Trophoblast cell (in vitro differentiated cells and primary cell): ENCODE data around the gene CPA4.

ENCODE experiments used
- DNase-seq, 2 donors: peaks; one replicate each; pipeline ENCODE4 v3.0.0-alpha.2; 2016
- H2AFZ ChIP-seq: 2 replicates; pipeline ENCODE4 v1.6.1; 2013; ENCODE audit warnings: low read length, moderate library complexity, mild to moderate bottlenecking; ENCODE audit not compliant: insufficient read depth, poor library complexity
- H2AK5ac ChIP-seq: 2 replicates; pipeline ENCODE4 v1.6.1; 2013; ENCODE audit warnings: mild to moderate bottlenecking, low read length
- H2BK120ac ChIP-seq: 2 replicates; pipeline ENCODE4 v1.6.1; 2013; ENCODE audit warnings: low read length, mild to moderate bottlenecking, moderate library complexity; ENCODE audit not compliant: insufficient read depth, poor library complexity
- H2BK12ac ChIP-seq: 2 replicates; pipeline ENCODE4 v1.6.1; 2013; ENCODE audit warnings: mild to moderate bottlenecking, low read length, moderate library complexity
- H2BK5ac ChIP-seq: 2 replicates; pipeline ENCODE4 v1.6.1; 2013; ENCODE audit warnings: low read length, low read depth, moderate library complexity, mild to moderate bottlenecking; ENCODE audit not compliant: poor library complexity
- H3K14ac ChIP-seq: 2 replicates; pipeline ENCODE4 v1.6.1; 2013; ENCODE audit warnings: mild to moderate bottlenecking, low read length
- H3K18ac ChIP-seq: 2 replicates; pipeline ENCODE4 v1.6.1; 2013; ENCODE audit warnings: mild to moderate bottlenecking, low read length
- H3K23ac ChIP-seq: 2 replicates; pipeline ENCODE4 v1.6.1; 2013; ENCODE audit warnings: low read length
- H3K27ac ChIP-seq: 2 replicates; pipeline ENCODE4 v1.5.1; 2013; ENCODE audit warnings: low read depth, mild to moderate bottlenecking, inconsistent platforms, low read length, moderate library complexity
- H3K27me3 ChIP-seq: 2 replicates; pipeline ENCODE4 v1.6.1; 2013; ENCODE audit warnings: inconsistent platforms, mild to moderate bottlenecking, low read length, moderate library complexity; ENCODE audit not compliant: insufficient read depth
- H3K36me3 ChIP-seq, 2 experiments: 1 replicate in 1 of 2; 2 replicates in 1 of 2; pipeline ENCODE4 v1.6.1; 2013; ENCODE audit warnings: low read length in 2 of 2, mild to moderate bottlenecking in 2 of 2, moderate library complexity in 1 of 2; ENCODE audit not compliant: insufficient read depth in 2 of 2, control insufficient read depth in 1 of 2
- H3K4ac ChIP-seq: 2 replicates; pipeline ENCODE4 v1.6.1; 2013; ENCODE audit warnings: low read depth, mild to moderate bottlenecking, low read length, moderate library complexity
- H3K4me1 ChIP-seq, 2 experiments: 1 replicate in 1 of 2; 2 replicates in 1 of 2; pipeline ENCODE4 v1.6.1; 2013; ENCODE audit warnings: low read length in 2 of 2, mild to moderate bottlenecking in 2 of 2, moderate library complexity in 1 of 2; ENCODE audit not compliant: insufficient read depth in 2 of 2, control insufficient read depth in 1 of 2
- H3K4me2 ChIP-seq: 2 replicates; pipeline ENCODE4 v1.6.1; 2013; ENCODE audit warnings: inconsistent platforms, mild to moderate bottlenecking, low read length, moderate library complexity
- H3K4me3 ChIP-seq: 2 replicates; pipeline ENCODE4 v1.5.1; 2013; ENCODE audit warnings: mild to moderate bottlenecking, low read depth, low read length, inconsistent platforms
- H3K79me1 ChIP-seq: one replicate; pipeline ENCODE4 v1.6.1; 2013; ENCODE audit warnings: low read length
- H3K79me2 ChIP-seq: 2 replicates; pipeline ENCODE4 v1.6.1; 2013; ENCODE audit warnings: low read length, mild to moderate bottlenecking; ENCODE audit not compliant: control insufficient read depth, insufficient read depth, poor library complexity
- H3K9ac ChIP-seq: 2 replicates; pipeline ENCODE4 v1.6.1; 2013; ENCODE audit warnings: mild to moderate bottlenecking, low read length
- H3K9me3 ChIP-seq: 2 replicates; pipeline ENCODE4 v1.6.1; 2013; ENCODE audit warnings: low read depth, mild to moderate bottlenecking, control low read depth, inconsistent platforms, low read length; ENCODE audit not compliant: insufficient read depth
- H4K12ac ChIP-seq: 2 replicates; pipeline ENCODE4 v1.6.1; 2013; ENCODE audit warnings: low read depth, mild to moderate bottlenecking, low read length, moderate library complexity
- H4K8ac ChIP-seq: 2 replicates; pipeline ENCODE4 v1.6.1; 2013; ENCODE audit warnings: low read depth, mild to moderate bottlenecking, low read length, moderate library complexity
- H4K91ac ChIP-seq: one replicate; pipeline ENCODE4 v1.6.1; 2013; ENCODE audit warnings: low read depth, mild to moderate bottlenecking, low read length, moderate library complexity
- WGBS: extraction: QIAGEN DNeasy Blood & Tissue Kit; methylation state at CpG from one replicate; pipeline ENCODE4 v1.1.7; 2013; ENCODE audit warnings: missing lambda C conversion rate; ENCODE audit not compliant: insufficient read length, insufficient coverage; ENCODE audit errors: extremely low coverage; 5-methylcytosine and 5-hydroxymethylcytosine counted together

The CPA4 gene

GRCh38 chr7:130298544-130299326 lies 5.8 kb downstream of the CPA4 start:
- Histone ChIP-seq H3K23ac (no peak overlapping the region), H4K12ac (no peak overlapping the region), H3K9ac (no peak overlapping the region), H3K36me3 (no peaks in the 10 kb centered on the region), H3K4ac (no peak overlapping the region), H3K79me1 (no peaks in the 10 kb centered on the region), H4K8ac (no peak overlapping the region), H2BK5ac (no peak overlapping the region), H3K9me3 (peaks cover 3% of the 10 kb centered on the region), H2AFZ (no peak overlapping the region), H3K18ac (no peak overlapping the region), H3K14ac (no peak overlapping the region), H3K4me3 (no peak overlapping the region), H3K4me1 (peaks cover 2 to 12% of the 10 kb centered on the region in 2 experiments), H3K4me2 (no peak overlapping the region), H2BK12ac (no peak overlapping the region), H4K91ac (no peak overlapping the region), H3K27me3 (no peaks in the 10 kb centered on the region), H2AK5ac (no peak overlapping the region), H2BK120ac (no peak overlapping the region), H3K27ac (no peak overlapping the region), H3K79me2 (no peaks in the 10 kb centered on the region)
- no peak for DNase-seq
- no CpG with 5 or more reads among the region's 5 CpGs for WGBS

- Histone ChIP-seq H3K23ac (no peak overlapping the region), H2AFZ (no peak overlapping the region), H2BK120ac (no peak overlapping the region), H3K79me2 (no peaks in the 10 kb centered on the region), H4K8ac (no peak overlapping the region), H3K27ac (no peak overlapping the region), H3K36me3 (no peaks in the 10 kb centered on the region), H3K79me1 (no peaks in the 10 kb centered on the region), H3K9ac (no peak overlapping the region), H3K4me2 (no peak overlapping the region), H3K4me3 (no peak overlapping the region), H3K27me3 (no peaks in the 10 kb centered on the region), H4K12ac (no peak overlapping the region), H4K91ac (no peak overlapping the region), H3K14ac (no peak overlapping the region), H3K18ac (no peak overlapping the region), H2BK5ac (no peak overlapping the region), H3K9me3 (peaks cover under 1% of the 10 kb centered on the region), H3K4me1 (peaks cover 0 to 5% of the 10 kb centered on the region in 2 experiments), H2AK5ac (no peak overlapping the region), H3K4ac (no peak overlapping the region), H2BK12ac (no peak overlapping the region)
- WGBS: no CpG with 5 or more reads among the region's 7 CpGs
- no peak for DNase-seq
Measured at GRCh38 chr7:130299866-130300265, 6.9 kb downstream of the CPA4 start.

GRCh38 chr7:130301501-130302020 lies 8.6 kb downstream of the CPA4 start:
- WGBS: no CpG with 5 or more reads among the region's 8 CpGs
- Histone ChIP-seq H3K9ac (no peak overlapping the region), H3K9me3 (no peaks in the 10 kb centered on the region)

GRCh38 chr7:130302649-130303048 lies 9.7 kb downstream of the CPA4 start:
- H2BK120ac ChIP-seq: no peak overlapping the region
- H3K4me1 ChIP-seq: peaks cover 0 to 2% of the 10 kb centered on the region in 2 experiments
- H3K4me2 ChIP-seq: no peak overlapping the region
- no peaks in the 10 kb centered on the region for H3K79me2 ChIP-seq
- no peak overlapping the region for H4K12ac ChIP-seq
- H2BK5ac ChIP-seq: no peak overlapping the region
- H3K4me3 ChIP-seq: no peak overlapping the region
- no peak overlapping the region for H4K8ac ChIP-seq
- H3K18ac ChIP-seq: no peak overlapping the region
- no peak overlapping the region for H3K9ac ChIP-seq
- no peaks in the 10 kb centered on the region for H3K36me3 ChIP-seq
- no peak overlapping the region for H3K14ac ChIP-seq
- H3K79me1 ChIP-seq: no peaks in the 10 kb centered on the region
- H2AFZ ChIP-seq: no peak overlapping the region
- no peak overlapping the region for H3K23ac ChIP-seq
- H3K27me3 ChIP-seq: no peaks in the 10 kb centered on the region
- no peak overlapping the region for H3K27ac ChIP-seq
- H2BK12ac ChIP-seq: no peak overlapping the region
- peak overlapping the region; percentile 25 for H4K91ac ChIP-seq
- DNase-seq: no peak
- no peaks in the 10 kb centered on the region for H3K9me3 ChIP-seq
- H2AK5ac ChIP-seq: no peak overlapping the region
- no peak overlapping the region for H3K4ac ChIP-seq

More at GRCh38 chr7:130301501-130302020, 8.6 kb downstream of the CPA4 start:
- no peaks in the 10 kb centered on the region for H3K79me1 ChIP-seq
- no peaks in the 10 kb centered on the region for H3K79me2 ChIP-seq
- no peak overlapping the region for H4K8ac ChIP-seq
- H3K18ac ChIP-seq: no peak overlapping the region
- no peak overlapping the region for H3K4ac ChIP-seq
- no peak for DNase-seq
- no peaks in the 10 kb centered on the region for H3K36me3 ChIP-seq
- H2BK12ac ChIP-seq: no peak overlapping the region
- no peak overlapping the region for H3K27ac ChIP-seq
- H3K14ac ChIP-seq: no peak overlapping the region
- H4K12ac ChIP-seq: no peak overlapping the region
- no peak overlapping the region for H3K23ac ChIP-seq
- no peak overlapping the region for H2BK5ac ChIP-seq
- no peak overlapping the region for H3K4me2 ChIP-seq
- no peak overlapping the region for H2AK5ac ChIP-seq
- H2BK120ac ChIP-seq: no peak overlapping the region
- no peaks in the 10 kb centered on the region for H3K27me3 ChIP-seq
- H3K4me1 ChIP-seq: peaks cover 0 to 2% of the 10 kb centered on the region in 2 experiments
- H4K91ac ChIP-seq: no peak overlapping the region
- no peak overlapping the region for H2AFZ ChIP-seq
- no peak overlapping the region for H3K4me3 ChIP-seq
